Uterus (tissue), 2 donors: ENCODE results near the gene RPRML.

Experiments used
- POLR2A ChIP-seq, 2 donors: fragments of 450-650 bp; IDR thresholded peaks; one replicate each; pipeline ENCODE4 v1.6.1; 2016; ENCODE audit warnings: antibody characterized with exemption in 2 of 2, mild to moderate bottlenecking in 1 of 2, moderate library complexity in 1 of 2
- TF ChIP-seq, protein P1 (sequence below), 4 experiments: fragments of 200-600 bp in 2 of 4; fragments of 450-650 bp in 2 of 4; sonication (generic) in 2 of 4; IDR thresholded peaks; one replicate each; pipeline ENCODE4 v1.5.1; 2016 to 2019; ENCODE audit warnings: antibody characterized with exemption in 4 of 4, mild to moderate bottlenecking in 2 of 4, moderate library complexity in 1 of 4

DNA sequence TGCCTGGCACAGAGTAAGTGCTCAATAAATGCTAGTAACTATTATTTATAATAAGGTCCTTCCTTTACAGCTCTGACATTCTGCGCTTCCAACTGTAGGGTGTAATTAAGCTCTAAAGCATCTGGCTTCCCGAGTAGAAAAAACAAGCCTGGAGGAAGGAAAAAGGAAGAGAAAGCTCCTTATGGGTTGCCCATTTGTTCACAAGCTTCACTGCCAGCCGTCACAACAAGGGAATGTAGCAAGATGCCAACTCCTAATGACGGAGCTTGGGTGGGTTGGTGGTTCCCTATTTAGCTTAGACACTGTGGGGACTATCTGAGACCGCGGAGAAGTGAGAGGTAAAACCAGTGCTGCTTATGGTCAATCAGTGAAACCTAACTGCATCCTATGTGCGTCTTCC, 7.3 kb upstream of the RPRML start:
- no peak for TF ChIP-seq POLR2A (IDR thresholded peaks at IDR 0.05)
- TF ChIP-seq, protein P1, sequence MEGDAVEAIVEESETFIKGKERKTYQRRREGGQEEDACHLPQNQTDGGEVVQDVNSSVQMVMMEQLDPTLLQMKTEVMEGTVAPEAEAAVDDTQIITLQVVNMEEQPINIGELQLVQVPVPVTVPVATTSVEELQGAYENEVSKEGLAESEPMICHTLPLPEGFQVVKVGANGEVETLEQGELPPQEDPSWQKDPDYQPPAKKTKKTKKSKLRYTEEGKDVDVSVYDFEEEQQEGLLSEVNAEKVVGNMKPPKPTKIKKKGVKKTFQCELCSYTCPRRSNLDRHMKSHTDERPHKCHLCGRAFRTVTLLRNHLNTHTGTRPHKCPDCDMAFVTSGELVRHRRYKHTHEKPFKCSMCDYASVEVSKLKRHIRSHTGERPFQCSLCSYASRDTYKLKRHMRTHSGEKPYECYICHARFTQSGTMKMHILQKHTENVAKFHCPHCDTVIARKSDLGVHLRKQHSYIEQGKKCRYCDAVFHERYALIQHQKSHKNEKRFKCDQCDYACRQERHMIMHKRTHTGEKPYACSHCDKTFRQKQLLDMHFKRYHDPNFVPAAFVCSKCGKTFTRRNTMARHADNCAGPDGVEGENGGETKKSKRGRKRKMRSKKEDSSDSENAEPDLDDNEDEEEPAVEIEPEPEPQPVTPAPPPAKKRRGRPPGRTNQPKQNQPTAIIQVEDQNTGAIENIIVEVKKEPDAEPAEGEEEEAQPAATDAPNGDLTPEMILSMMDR (IDR thresholded peaks at IDR 0.05): no peak
